Chondrocyte (in vitro differentiated cells): Measurements from ENCODE around the gene NTSR1. TPM values are rescaled to one million over a fixed set of nuclear protein-coding genes. Genes with fewer than 3 reads are reported as not detected.

Source experiments
- DNase-seq: peaks from one replicate; pipeline ENCODE4 v3.0.0; 2021; ENCODE audit warnings: mixed read lengths, low spot score
- H3K27ac Mint-ChIP-seq: one replicate; pipeline ENCODE4 v1.8.0; 2021; ENCODE audit warnings: mild to moderate bottlenecking, moderate library complexity, mixed read lengths; ENCODE audit not compliant: unreplicated experiment
- H3K27me3 Mint-ChIP-seq: 2 replicates; pipeline ENCODE4 v1.8.0; 2021; ENCODE audit warnings: low read depth, mixed read lengths
- H3K36me3 Mint-ChIP-seq: 2 replicates; pipeline ENCODE4 v1.8.0; 2021; ENCODE audit warnings: low read depth, mixed read lengths
- H3K4me1 Mint-ChIP-seq: 2 replicates; pipeline ENCODE4 v1.8.0; 2021; ENCODE audit warnings: low read depth, mild to moderate bottlenecking, mixed read lengths
- H3K4me3 Mint-ChIP-seq: one replicate; pipeline ENCODE4 v1.8.0; 2021; ENCODE audit warnings: mild to moderate bottlenecking, moderate library complexity, mixed read lengths; ENCODE audit not compliant: unreplicated experiment
- H3K9me3 Mint-ChIP-seq: 2 replicates; pipeline ENCODE4 v1.8.0; 2021; ENCODE audit warnings: low read depth, mixed read lengths
- total RNA-seq: library from RNA; stranded (reverse); gene quantifications from 3 replicates; pipeline ENCODE4 v1.2.1, GENCODE V29; 2021
- TF ChIP-seq, protein P1 (sequence below): fragments of 200-600 bp; sonication (generic); IDR thresholded peaks from 2 replicates; pipeline ENCODE4 v1.5.0; 2021; ENCODE audit warnings: antibody characterized with exemption, mild to moderate bottlenecking, moderate library complexity

Gene NTSR1
- total RNA-seq, 1 donor from 2014 or later = not detected

- no peaks in the 10 kb centered on the region for H3K36me3 Mint-ChIP-seq
- H3K4me1 Mint-ChIP-seq = peaks cover 5% of the 10 kb centered on the region
- H3K4me3 Mint-ChIP-seq = no peak overlapping the region
- H3K9me3 Mint-ChIP-seq = no peaks in the 10 kb centered on the region
- peaks cover 12% of the 10 kb centered on the region for H3K27me3 Mint-ChIP-seq
- TF ChIP-seq, protein P1, sequence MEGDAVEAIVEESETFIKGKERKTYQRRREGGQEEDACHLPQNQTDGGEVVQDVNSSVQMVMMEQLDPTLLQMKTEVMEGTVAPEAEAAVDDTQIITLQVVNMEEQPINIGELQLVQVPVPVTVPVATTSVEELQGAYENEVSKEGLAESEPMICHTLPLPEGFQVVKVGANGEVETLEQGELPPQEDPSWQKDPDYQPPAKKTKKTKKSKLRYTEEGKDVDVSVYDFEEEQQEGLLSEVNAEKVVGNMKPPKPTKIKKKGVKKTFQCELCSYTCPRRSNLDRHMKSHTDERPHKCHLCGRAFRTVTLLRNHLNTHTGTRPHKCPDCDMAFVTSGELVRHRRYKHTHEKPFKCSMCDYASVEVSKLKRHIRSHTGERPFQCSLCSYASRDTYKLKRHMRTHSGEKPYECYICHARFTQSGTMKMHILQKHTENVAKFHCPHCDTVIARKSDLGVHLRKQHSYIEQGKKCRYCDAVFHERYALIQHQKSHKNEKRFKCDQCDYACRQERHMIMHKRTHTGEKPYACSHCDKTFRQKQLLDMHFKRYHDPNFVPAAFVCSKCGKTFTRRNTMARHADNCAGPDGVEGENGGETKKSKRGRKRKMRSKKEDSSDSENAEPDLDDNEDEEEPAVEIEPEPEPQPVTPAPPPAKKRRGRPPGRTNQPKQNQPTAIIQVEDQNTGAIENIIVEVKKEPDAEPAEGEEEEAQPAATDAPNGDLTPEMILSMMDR = no peak
- no peak overlapping the region for H3K27ac Mint-ChIP-seq
- DNase-seq = no peak
Observed at GRCh38 chr20:62691487-62691886, 17.1 kb upstream of the NTSR1 start.

DNA sequence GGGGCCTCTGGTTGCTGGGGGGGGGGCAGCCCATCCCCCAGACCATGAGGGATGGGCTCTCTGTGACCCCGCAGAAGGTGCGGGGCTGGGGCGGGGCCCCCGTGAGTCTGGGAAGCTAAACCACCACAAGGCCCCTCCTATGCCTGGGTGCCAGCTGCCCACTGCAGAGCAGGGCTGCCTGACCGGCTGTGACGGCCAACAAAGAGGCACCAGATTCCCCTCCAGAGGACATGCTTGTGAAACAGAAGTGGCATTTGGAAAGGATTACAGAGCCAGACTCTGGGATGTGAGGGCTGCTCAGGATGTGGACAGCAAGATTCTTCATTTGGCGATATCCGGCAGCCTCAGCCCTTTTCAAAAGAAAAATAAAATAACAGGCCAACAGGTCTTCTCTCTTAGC is 16.5 kb upstream of the NTSR1 start:
- Mint-ChIP-seq H3K27ac (no peak overlapping the region), H3K36me3 (no peaks in the 10 kb centered on the region), H3K4me1 (peaks cover 5% of the 10 kb centered on the region), H3K9me3 (no peaks in the 10 kb centered on the region), H3K4me3 (no peak overlapping the region), H3K27me3 (peaks cover 14% of the 10 kb centered on the region)
- TF ChIP-seq, protein P1 = no peak
- DNase-seq = no peak

DNA sequence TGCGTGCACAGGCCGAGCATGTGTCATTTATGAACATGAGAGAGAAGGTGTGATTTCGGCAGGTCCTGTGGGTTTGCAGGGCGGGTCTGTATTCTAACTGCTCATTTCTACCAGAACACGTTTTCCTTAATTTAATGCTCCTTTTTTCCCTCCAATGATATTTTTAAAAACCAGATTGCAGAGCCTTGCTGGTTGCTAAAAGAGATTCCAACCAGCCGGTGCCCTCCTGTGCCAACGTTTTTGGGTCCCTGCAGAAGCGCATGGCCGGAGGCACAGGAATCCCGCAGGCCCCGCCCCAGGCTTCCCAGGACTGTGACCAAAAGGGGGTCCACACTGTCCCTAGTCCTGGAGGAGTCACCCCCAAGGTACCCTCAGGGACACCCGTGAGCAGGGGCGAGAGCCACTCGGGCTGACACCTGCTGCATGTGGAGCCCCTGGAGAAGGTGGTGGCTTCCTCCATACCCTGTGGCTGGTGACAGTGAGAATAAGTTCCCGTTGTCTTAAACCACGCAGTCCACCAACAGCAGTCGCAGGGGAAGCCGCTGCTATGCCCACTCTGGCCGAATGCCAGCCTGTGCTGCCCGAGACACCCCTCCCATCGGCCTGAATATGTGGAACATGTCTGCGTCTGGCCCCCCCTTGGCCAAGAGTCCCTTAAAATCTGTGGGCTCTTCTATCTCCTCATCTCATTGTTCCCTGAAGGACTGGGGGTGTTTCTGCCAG is 15.7 kb upstream of the NTSR1 start:
- Mint-ChIP-seq H3K4me1 (peaks cover 5% of the 10 kb centered on the region), H3K36me3 (no peaks in the 10 kb centered on the region), H3K4me3 (no peak overlapping the region), H3K27ac (no peak overlapping the region), H3K27me3 (peaks cover 19% of the 10 kb centered on the region), H3K9me3 (no peaks in the 10 kb centered on the region)
- no peak for DNase-seq
- TF ChIP-seq, protein P1 = no peak

DNA sequence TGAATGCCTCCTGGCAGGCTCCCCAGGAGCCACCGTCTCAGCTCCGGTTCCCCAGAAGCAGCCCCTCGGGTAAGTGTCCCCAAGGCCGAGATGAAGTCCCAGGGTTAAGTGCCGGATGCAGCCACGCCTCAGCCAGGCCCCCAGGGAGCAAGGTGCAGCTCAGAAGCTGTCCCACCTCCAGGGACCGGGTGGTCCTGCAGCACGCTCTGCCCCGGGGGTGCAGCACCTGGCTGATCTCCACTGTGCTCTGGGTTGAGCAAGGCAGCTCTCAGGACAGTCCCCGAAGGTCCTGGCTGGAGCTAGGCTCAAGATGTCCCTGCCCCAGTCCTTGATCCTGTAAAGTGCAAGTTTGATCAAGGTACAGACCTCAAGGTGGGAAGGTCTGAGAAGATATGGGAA is 15.1 kb upstream of the NTSR1 start:
- TF ChIP-seq, protein P1 = no peak
- Mint-ChIP-seq H3K36me3 (no peaks in the 10 kb centered on the region), H3K27me3 (peaks cover 20% of the 10 kb centered on the region), H3K9me3 (no peaks in the 10 kb centered on the region), H3K27ac (no peak overlapping the region), H3K4me3 (no peak overlapping the region), H3K4me1 (peaks cover 4% of the 10 kb centered on the region)
- DNase-seq = no peak

GRCh38 chr20:62694106-62694505 is 14.5 kb upstream of the NTSR1 start:
- Mint-ChIP-seq H3K4me3 (no peak overlapping the region), H3K4me1 (no peaks in the 10 kb centered on the region), H3K27ac (no peak overlapping the region), H3K9me3 (no peaks in the 10 kb centered on the region), H3K36me3 (no peaks in the 10 kb centered on the region), H3K27me3 (peaks cover 20% of the 10 kb centered on the region)
- TF ChIP-seq, protein P1 = no peak
- DNase-seq = no peak
